Left forelimb (tissue), 1 donor: ENCODE measurements around the gene DCN.

Experiments
- DNase-seq: peaks from one replicate; pipeline ENCODE4 v3.0.0-alpha.2; 2018; ENCODE audit warnings: low spot score

DCN gene

DNA sequence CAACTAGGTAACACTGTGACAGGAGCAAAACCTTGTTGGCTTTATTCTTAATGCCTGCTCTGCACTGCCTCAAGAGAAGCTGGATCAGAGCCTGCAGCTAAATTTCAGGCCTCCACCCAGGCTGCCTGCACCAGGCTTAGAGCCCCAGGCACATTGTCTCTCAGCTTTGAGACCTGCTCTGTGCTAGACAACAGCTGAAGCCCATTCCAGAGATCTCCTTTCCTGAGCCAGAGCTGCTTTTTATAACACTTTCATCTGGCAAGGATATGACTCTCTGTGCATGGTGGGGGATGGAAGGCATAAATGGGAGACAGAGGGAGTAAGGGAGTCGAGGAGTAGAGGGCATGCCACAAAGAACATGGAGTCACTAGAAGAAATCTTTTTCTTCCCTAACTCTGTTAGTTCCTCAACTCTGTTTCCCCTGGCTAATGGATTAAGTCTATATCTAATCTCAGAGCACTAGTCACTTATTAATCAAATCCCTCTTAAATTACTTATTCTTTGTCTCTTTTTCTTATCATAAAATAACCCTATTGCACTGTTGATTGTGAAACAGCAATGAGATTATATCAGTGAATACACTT is 44.2 kb downstream of the DCN start:
- no peak for DNase-seq

DNA sequence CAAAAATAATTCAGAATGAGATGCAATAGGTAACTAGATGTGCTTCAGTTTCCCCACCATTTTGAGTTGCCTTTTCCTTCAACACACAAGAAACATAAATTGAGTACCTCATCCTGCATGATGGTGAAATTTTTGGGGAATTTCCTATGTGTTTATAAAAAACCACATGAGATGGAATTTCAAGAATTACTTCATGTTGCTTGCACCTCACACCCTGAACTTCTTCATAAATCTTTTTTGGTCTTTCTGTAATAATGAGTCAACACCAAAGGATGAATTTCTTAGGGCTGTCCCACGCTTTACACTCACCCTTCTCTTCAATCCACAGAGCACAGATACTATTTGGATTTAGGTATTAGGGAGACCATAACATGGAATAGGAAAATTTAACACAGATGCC is 48.7 kb downstream of the DCN start:
- no peak for DNase-seq

DNA sequence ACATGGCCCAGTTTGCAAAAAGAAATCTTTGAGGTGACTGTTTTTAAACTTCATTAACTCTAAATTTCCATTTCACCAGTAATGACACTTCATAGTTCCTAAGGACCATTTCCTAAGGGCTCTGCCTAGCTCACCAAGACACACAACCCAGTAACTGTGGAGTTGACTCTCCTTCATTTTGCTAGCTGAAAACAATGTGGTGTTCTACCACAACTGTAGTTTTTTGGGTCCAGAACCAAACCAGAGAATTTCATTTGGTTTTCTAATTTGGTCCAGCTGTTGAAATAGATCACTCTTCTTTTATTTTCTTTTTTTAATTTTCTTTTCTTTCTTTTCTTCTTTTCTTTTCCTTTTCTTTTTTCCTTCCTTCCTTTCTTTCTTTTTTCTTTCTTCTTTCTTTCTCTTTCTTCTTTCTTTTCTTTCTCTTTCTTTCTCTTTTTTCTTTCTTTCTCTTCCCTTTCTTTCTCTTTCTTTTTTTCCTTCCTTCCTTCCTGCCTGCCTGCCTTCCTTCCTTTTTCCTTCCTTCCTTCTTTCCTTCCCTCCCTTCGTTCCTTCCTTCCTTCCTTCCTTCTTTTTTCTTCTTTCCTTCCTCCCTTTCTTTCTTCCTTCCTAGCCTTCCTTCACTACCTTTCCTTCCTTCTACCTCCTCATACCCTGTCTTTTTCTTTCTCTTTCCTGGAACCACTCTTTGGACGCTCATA is 52.8 kb downstream of the DCN start:
- DNase-seq: no peak

DNA sequence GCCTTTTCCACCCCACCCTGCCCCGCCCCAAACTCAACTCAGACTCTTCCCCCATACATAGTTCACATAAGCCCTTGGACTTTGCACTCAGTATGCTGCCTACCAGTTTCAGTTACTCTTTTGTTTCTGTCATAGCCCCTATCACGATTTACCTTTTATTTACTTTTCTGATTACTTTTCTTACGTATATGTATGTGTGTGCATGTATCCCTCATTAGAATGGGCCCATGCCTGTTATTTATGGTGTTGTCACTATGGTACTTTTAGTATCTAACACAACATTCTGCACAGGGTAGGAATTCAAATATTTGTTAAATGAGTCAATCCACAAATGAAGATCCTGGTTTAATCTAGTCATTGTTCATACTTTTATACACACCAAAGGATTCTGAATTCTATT is 54.9 kb downstream of the DCN start:
- DNase-seq: no peak

DNA sequence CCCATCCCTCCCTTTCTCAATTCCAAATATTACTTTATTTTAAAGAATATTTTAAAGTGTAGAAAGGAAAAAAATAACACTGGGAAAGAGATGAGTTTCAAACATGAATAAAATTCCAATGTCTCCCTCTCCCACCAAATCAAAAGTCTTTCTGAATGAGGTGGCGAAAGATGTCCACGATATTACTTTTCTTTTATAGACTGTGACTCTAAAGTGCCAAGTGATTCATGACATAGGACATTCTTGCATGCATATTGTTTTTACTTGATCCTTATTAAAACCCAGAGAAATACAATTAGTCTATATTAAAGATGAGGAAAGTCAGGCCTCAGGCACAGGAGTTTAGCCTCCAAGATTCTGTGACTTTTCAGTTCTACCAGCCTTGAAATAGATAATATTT is 55.3 kb downstream of the DCN start:
- DNase-seq: no peak

DNA sequence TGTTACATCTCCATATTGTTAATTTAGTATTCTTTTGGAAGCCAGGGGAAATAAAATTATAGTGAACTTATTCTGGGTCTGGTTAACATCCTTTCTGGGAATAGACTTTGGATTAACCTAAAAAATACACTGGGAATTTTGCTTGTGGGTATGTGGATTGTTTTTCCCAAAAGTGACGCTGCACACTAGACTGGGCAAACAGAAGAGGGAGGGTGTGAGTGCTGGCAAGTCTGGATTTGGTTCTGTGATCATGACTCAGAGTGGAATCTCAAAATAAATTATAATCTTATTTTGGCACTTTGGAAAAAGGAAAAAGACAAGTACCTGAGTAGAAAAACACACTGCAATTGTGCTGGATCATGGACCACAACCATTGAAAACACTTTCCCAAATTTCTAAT is 56.1 kb downstream of the DCN start:
- DNase-seq: no peak

DNA sequence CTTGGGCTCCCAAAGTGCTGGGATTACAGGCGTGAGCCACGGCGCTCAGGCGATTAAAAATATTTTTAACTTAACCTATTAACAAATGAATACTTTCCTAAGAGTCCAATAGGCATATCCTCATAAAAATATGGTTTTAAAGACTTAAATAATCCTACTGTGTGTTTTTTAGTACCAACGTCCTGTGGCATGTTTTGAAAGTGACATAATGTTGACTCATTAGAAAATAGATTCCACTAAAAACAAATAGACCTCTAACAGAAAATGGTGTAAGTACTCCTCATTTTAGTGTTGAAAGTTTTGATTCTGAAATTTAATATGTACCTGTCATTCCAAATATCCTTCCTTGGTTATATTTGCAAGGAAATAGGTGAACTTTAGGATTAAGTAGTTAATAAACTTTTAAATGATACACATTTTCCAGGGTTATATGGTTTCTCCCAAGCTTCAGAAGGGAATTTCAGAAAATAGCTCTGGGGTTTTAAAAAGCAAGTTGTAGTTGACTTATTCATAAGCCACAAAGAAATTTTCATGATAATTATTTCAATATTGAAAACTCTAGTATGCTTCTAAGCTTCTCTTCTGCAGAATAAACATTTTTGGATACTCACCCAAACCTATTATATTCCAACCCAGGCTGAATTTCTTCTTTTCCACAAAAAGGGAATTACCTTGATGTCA is 59.2 kb downstream of the DCN start:
- DNase-seq: no peak

DNA sequence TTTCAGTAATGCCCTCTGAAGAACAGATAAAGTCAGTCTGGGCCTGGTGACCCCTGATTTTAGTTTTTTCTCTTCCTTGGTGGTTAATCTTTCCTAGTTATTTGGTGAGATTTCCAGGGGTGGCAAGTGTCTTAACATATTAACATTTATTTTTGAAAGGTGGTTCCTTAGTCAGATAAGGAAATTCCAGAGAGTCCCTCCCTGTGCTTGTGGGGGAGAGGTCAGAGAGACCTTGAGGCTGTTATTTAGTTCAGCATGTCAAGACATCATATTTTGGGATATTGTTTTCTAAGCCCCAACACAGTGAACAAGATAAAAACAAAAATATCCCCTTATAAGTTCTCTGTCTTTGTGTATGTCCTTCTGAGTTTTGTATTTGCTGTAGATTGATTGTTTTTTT is 61.8 kb downstream of the DCN start:
- no peak for DNase-seq

DNA sequence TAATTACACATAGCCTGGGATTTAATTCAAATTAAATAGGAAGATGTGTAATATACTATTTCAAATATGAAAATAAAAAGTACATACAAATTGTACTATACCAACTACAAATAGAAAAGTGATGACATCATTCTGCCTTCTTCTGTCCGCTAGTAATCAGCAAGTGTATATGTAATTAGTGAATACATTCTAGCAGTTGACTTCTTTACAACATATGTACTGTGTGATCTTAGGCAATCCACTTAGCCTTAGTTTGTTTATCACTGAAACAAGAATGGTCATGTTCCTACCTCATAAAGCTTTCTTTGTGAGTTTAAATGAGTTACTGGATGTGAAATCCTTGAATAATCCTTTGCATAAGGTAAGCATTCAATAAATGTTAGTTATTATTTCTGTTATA is 63.5 kb downstream of the DCN start:
- DNase-seq: no peak

DNA sequence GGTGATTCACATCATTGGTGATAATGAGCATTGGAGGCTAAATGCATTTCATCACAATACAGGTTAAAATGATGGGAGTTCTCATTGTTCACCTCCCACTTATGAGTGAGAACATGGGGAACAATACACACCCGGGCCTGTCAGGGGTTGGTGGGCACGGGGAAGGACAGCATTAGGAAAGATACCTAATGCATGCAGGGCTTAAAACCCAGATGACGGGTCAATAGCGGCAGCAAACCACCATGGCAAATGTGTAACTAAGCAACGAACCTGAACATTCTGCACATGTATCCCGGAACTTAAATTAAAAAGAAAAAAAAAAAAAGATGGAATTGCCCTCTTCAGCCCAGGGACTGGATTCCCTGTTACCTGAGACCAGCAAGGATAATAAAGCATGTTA is 69.0 kb downstream of the DCN start:
- DNase-seq: no peak

DNA sequence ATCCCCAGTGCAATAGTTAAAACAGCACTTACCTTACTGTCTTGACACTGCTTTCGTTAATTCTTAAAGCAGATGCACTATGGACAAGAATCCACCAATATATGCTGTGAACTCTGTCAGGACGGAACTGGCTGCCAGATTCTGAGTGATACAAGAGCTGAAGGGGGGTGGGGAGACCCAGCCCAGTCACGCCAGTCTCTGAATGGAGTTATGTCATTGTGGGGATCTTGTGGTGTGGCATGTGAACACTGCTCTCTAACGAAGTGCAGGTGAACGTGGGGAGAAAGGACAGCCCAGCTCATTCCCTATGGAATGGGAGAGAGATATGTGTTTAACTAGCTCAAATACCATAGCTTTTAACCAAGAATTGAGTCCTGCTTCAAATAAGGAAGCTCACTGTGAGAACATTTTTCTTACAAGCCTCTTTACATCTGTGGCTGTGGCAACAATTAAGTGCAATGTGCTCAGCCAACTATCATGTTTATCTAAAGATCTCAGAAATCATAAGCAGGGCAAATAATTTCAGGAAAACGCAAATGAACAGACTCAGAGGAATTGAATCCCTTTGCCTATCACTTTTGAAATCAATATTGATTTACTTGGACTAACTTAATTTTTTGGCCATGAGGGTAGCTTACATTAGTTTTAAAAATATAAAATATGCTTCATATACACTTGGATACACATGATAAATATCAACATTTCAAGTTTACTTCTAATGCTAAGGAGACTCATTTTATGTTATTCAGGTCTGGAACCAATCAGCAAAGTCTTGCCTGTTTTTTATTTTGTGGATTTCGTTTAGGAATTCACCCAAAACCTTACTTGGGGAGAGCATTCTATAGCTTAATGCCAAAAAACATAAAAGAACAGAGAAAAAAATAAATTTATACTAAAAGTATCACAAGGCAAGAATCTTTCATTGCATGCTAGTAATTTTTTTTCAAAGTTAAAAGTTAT is 71.0 kb downstream of the DCN start, which contains the start of gene LUM:
Gene LUM (minus strand): TSS at position 129 of the 960 bp plus-strand sequence. CDS start 2,515 bp downstream, outside the sequence.
- DNase-seq: peak; percentile 88

DNA sequence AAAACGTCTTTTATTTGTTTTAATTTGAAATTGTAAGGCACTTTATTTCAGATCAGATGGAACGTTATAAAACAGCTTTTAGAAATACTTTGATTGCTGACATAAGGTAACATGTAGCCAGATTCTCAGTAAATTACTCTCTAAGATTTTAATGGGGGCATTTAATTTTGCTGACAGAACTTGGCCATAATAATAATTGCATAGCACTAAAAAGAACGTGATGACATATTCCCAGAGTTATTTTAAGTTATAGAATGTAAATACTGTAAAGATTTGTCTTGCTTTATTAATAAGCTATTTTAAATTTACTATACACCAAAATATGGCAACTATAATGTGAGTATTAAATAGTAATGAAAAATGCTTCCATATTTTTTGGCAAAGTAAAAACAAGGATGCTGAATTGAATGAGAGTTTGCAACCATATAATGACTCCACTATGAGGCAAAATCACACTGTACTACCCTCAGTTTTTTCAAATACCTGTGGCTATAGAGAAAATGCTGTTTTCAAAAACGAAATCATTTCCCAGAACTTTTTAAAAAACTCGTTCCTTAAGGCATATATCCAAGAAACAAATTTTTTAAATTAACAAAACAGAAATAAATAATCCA is 72.2 kb downstream of the DCN start:
- no peak for DNase-seq

DNA sequence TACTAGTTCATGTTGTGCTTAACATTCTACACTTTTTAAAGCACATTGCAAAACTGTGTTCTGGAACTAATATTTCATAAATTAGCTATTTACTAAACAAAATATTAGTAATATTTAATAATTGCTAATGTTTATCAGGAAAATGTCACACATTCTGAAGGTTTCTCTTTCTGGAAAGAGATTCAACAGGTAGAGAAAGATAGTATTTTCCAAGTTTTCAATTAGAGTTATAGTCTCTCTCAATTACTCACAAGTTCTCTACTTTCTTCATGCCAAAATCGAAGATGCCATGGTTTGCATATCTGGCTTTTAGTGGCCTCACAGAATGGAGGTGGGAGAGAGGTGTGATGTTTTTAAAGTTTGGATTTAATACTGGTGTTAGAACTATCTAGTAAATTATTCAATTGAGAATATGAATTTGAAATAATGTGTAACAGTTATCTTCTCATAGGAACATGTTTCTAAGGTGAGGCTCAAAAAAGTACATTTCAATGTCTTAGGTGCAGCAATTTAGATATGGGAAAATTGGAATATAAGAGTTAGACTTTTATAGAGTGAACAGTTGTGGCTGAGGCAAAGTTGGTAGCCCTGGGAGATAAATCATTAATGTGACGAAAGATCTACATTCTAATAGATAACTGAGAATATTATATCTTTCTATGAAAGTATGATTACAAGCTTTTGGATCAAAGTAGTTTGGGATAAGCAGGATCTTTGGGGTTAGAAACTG is 72.9 kb downstream of the DCN start:
- no peak for DNase-seq

DNA sequence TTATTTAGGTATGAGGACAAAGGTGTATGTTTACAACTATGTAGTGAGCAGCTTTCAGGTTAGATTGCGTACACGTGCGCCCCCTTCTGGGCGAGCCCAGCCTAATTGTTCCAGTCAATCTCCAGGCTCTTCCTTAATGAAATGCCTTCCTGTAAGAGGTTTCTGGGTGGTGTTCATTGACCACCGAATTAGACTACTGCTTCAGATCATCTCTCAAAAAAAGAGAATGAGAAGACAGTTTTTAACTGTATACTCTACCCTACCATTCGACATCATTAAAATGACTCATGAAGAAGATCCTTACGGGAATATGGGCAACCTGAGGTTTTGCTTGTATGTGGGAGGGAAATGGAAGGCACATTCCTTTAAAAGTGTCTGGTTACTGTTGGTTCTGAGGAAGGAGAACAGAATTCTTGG is 73.5 kb downstream of the DCN start:
- DNase-seq: peak; percentile 82

DNA sequence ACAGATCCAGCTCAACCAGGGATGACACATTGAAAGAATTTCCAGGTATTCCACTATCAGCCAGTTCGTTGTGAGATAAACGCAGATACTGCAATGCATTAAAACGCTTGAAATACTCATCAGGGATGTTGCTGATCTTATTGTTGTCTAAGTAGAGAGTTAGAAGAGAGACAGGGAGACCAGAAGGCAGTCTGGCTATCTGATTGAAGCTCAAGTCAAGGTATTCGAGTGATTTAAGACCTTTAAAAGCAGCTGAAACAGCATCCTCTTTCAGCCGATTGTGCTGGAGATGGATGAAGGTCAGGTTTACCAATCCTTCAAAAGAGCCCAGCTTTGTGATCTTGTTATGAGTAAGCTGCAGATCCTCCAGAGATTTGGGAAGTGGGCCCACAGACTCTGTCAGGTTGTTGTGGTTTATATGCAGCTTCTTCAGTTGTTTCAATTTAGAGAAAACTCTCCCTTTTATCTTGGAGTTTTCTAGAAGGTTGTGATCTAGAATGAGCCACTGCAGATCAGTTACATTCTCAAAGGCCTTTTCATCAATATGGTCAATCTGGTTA is 74.3 kb downstream of the DCN start:
- DNase-seq: no peak

DNA sequence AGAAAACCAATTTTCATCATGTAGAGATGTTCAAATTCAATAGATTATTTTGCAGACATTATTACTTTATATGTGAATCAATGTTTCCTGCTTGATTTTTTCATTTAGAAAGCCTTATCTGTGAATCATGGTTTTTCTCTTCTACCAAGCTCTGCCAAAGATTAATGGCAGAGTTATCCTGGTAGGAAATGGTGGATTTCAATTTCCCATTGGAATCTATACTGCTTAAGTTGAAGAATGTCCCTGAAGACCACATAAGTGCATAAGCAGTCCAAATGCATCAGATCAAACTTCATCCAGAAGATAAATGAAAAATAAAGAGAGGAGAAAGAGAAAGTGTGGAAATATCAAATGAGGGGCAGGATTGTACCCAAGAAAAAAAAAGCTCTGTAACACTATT is 76.3 kb downstream of the DCN start:
- DNase-seq: no peak

DNA sequence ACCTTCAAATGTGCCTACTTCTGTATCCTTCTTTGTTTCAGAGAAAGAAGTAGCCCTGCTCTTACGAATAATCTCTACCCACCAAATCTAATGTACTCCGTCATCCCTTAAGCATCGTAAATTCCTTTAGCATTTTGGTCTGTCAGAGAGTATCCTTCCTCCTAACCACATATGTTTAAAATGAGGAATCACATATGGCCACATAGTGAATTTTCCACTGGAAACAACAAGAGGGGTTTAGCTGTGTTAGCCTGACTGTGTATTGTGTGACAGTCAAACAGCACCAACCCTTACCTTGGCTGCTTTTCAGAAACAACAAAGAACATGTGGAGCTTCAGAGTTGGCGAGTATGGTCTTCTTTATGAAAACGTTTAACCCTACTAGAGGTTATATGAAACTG is 76.8 kb downstream of the DCN start:
- no peak for DNase-seq

DNA sequence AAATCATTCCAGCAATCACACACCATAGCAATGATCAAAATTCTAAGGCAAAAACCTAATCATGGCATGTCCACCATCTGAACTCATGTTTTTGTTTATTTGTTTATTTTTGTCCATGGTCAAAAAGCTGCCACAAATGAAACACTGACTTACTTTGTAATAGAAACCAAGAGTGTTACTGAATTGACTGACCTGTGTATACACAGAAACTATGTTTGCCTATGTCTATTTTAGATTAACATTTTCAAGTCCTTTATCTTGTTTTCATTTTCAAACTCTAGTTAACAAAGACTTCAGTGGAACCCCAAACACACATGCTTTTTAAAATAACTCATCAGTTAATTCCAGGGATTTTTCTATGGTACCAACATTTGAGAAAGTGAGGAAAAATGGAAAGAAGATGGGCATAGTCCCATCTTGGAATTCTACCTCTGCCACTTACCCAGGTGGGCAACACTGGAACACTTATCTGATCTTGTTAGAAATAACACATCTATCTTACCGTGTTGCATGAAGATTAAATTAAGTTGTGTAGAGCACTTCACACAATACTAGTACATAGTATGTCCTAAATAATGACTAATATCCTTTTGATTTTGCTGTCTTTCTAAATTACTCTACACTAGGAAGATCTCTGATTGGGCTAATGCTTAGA is 77.7 kb downstream of the DCN start:
- no peak for DNase-seq

DNA sequence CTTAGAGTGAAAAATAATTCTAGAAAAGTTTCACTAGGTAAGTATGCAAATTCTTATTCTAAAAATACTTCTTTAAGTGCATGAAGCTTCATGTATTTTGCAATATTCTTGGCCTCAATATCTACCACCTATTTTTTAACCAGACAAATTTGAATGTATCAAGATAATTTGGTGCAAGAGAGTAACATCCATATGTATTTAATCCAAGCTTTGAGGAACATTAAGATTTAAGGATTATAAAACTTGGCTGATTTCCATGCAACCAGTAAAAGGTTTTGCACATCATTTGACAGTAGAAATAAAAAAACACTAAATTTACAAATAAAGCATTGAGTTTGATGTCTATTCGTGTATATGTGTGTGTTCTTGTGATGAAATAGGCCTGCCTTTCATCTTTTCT is 79.0 kb downstream of the DCN start:
- no peak for DNase-seq

DNA sequence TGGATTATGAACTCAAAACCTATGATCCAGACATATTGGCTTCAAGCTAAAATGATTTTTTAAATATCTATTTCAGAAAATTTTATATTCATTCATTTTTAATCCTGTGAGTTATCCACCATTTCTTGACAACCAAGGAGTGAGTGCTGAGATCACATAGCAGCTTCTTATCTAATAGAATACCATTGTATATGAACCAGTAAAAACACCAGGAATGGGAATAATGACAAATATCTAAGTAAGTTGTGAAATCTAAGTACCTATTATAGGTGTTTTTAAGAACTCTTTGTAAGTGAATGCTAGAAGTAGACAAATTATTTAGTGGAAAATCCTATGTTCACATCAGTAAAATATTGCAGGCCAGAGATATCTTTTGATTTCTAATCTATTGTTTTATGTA is 79.5 kb downstream of the DCN start:
- no peak for DNase-seq
